Prostate gland (tissue), 2 donors: Measurements from ENCODE around the gene GBP3.

ENCODE experiments used
- POLR2A ChIP-seq: fragments of 450-650 bp; IDR thresholded peaks from one replicate; pipeline ENCODE4 v1.6.1; 2016; ENCODE audit warnings: antibody characterized with exemption, mild to moderate bottlenecking
- TF ChIP-seq, protein P1 (sequence below), 4 experiments: fragments of 200-600 bp in 2 of 4; fragments of 450-650 bp in 2 of 4; sonication (generic) in 2 of 4; IDR thresholded peaks; 1 replicate in 3 of 4; 2 replicates in 1 of 4; pipeline ENCODE4 v1.5.1; 2016 to 2019; ENCODE audit warnings: antibody characterized with exemption in 4 of 4, mild to moderate bottlenecking in 2 of 4, moderate library complexity in 2 of 4

DNA sequence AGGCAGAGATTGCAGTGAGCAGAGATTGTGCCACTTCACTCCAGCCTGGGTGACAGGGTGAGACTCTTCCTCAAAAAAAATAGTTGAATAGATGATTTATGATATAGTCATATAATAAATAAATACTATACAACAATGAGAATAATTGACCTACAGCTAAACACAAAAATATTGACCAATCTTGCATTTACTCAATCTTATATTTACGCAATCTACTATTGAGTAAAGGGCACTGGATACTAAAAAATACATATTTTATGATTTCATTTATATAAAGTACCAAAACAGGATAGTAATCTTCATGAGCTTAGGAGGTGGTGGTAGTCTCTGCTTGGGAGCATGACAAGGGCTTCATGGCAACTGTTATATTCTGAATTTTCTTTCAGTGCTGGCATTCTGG, 19.1 kb upstream of the GBP3 start:
- no peak for TF ChIP-seq POLR2A
- TF ChIP-seq, protein P1, sequence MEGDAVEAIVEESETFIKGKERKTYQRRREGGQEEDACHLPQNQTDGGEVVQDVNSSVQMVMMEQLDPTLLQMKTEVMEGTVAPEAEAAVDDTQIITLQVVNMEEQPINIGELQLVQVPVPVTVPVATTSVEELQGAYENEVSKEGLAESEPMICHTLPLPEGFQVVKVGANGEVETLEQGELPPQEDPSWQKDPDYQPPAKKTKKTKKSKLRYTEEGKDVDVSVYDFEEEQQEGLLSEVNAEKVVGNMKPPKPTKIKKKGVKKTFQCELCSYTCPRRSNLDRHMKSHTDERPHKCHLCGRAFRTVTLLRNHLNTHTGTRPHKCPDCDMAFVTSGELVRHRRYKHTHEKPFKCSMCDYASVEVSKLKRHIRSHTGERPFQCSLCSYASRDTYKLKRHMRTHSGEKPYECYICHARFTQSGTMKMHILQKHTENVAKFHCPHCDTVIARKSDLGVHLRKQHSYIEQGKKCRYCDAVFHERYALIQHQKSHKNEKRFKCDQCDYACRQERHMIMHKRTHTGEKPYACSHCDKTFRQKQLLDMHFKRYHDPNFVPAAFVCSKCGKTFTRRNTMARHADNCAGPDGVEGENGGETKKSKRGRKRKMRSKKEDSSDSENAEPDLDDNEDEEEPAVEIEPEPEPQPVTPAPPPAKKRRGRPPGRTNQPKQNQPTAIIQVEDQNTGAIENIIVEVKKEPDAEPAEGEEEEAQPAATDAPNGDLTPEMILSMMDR (IDR thresholded peaks at IDR 0.05), result no peak
